Naive thymus-derived CD8-positive, alpha-beta T cell (primary cell): ENCODE data around the gene RASD1. TPM values are rescaled to one million over a fixed set of nuclear protein-coding genes. Genes with fewer than 3 reads are reported as not detected.

Experiments
- ATAC-seq, 2 donors: fragments of 150-1000 bp; cut with Tn5 transposase in 1 of 2; sonication (Bioruptor Pico), chemical (Tn5 transposase) in 1 of 2; 1 replicate in 1 of 2; 2 replicates in 1 of 2; pipeline ENCODE4 v1.10.0; 2021; ENCODE audit warnings: mild to moderate bottlenecking in 2 of 2, moderate library complexity in 2 of 2
- POLR2A ChIA-PET: fragments of 350-600 bp; sonication (Branson Sonifier 250); formaldehyde crosslinking; loops from one replicate; lab custom pipeline; 2021; ENCODE audit warnings: antibody characterized with exemption; lab: Charles Lee
- DNase-seq, 10 donors: peaks; one replicate each; pipeline versions ENCODE4 v3.0.0 to v3.0.0-alpha.2; 2020 to 2022
- H3K27ac Mint-ChIP-seq, 10 donors: one replicate each; pipeline ENCODE4 v1.8.0; 2020 to 2022; ENCODE audit warnings: mild to moderate bottlenecking in 10 of 10, mixed read lengths in 10 of 10, moderate library complexity in 4 of 10, inconsistent platforms in 1 of 10
- H3K27me3 Mint-ChIP-seq, 5 donors: one replicate each; pipeline ENCODE4 v1.8.0; 2021 to 2022; ENCODE audit warnings: mixed read lengths in 5 of 5
- H3K36me3 Mint-ChIP-seq, 3 donors: one replicate each; pipeline ENCODE4 v1.8.0; 2020 to 2022; ENCODE audit warnings: mixed read lengths in 3 of 3, mild to moderate bottlenecking in 2 of 3, inconsistent platforms in 1 of 3
- H3K4me1 Mint-ChIP-seq, 4 donors: one replicate each; pipeline ENCODE4 v1.8.0; 2021 to 2022; ENCODE audit warnings: mixed read lengths in 4 of 4
- H3K4me3 Mint-ChIP-seq, 10 donors: one replicate each; pipeline ENCODE4 v1.8.0; 2020 to 2022; ENCODE audit warnings: mild to moderate bottlenecking in 10 of 10, mixed read lengths in 10 of 10, moderate library complexity in 6 of 10, inconsistent platforms in 1 of 10
- H3K9me3 Mint-ChIP-seq, 9 donors: one replicate each; pipeline ENCODE4 v1.8.0; 2020 to 2022; ENCODE audit warnings: mixed read lengths in 9 of 9, mild to moderate bottlenecking in 3 of 9, inconsistent platforms in 1 of 9, moderate library complexity in 1 of 9
- polyA plus RNA-seq, 3 donors: library from polyadenylated mRNA; unstranded; fragments of 300-500 nt; fragmentation: Illumina TruSeq; gene quantifications; one replicate each; pipeline ENCODE4 v1.2.3, GENCODE V29; 2021
- total RNA-seq, 8 experiments: library from RNA in 2 of 8; stranded (reverse) in 2 of 8; gene quantifications; one replicate each; pipeline ENCODE4 v1.2.3 and lab custom pipeline; 2021 to 2026

RASD1 gene
- total and polyA plus RNA-seq, 5 experiments from 2014 or later: 0.23 to 4.2 (median 0.54) TPM

DNA sequence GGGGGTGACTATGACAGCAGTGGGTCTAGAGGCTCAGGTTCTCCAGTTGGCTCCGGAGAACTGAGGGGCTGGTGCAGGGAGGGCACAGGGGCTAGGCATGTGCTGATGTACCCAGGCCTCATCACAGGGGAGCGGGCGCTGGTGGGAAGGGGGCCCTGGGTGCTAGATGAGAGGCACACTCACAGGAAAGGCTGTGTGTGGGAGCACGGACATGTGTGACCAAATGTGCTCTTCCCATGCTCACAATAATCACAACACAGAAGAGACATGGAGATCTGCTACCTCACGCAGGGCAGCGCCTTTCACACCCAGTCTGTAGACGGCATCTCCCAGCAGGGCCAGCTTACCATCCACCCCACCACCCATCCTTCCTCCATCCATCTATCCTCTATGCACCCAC lies 17.4 kb upstream of the RASD1 start:
- ATAC-seq: no peak
- no peaks in the 10 kb centered on the region for H3K27me3 Mint-ChIP-seq
- POLR2A ChIA-PET: no interaction called here

DNA sequence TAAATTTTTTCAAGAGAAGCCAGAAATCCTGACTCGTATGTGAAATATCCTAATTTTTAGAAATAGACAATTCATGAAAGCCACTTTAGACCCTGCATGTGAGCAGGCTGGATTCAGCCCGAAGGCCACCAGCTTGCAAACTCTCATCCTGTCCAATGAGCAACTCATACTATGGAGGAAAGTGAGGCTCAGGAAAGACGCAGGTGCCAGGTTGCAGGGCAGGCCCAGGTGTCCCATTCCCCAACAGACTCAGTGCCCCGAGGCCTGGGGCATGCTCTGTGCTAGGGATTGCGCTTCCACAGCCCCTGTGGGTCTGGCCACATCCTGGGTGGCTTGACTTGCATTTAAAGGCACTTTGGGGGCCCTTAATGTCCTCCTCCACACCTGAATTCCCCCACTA lies 16.7 kb upstream of the RASD1 start:
- H3K9me3 Mint-ChIP-seq: no peaks in the 10 kb centered on the region
- no peaks in the 10 kb centered on the region for H3K27me3 Mint-ChIP-seq
- H3K4me1 Mint-ChIP-seq: peaks cover 2 to 7% (median 2%) of the 10 kb centered on the region in 4 donors
- no peak overlapping the region for H3K4me3 Mint-ChIP-seq
- peak in 1 of 10 donors; percentile 14 for DNase-seq
- ATAC-seq: no peak
- H3K27ac Mint-ChIP-seq: no peak overlapping the region
- H3K36me3 Mint-ChIP-seq: peaks cover 0 to 3% (median 0%) of the 10 kb centered on the region in 3 donors
- POLR2A ChIA-PET: no interaction called here

More for the DNA sequence above, 17.4 kb upstream of the RASD1 start:
- H3K27ac Mint-ChIP-seq: peak overlapping the region in 1 of 10 donors; percentile 77
- H3K9me3 Mint-ChIP-seq: no peaks in the 10 kb centered on the region
- no peak overlapping the region for H3K4me3 Mint-ChIP-seq
- peaks cover 2 to 7% (median 2%) of the 10 kb centered on the region in 4 donors for H3K4me1 Mint-ChIP-seq
- H3K36me3 Mint-ChIP-seq: peaks cover 0 to 3% (median 0%) of the 10 kb centered on the region in 3 donors
- DNase-seq: no peak

DNA sequence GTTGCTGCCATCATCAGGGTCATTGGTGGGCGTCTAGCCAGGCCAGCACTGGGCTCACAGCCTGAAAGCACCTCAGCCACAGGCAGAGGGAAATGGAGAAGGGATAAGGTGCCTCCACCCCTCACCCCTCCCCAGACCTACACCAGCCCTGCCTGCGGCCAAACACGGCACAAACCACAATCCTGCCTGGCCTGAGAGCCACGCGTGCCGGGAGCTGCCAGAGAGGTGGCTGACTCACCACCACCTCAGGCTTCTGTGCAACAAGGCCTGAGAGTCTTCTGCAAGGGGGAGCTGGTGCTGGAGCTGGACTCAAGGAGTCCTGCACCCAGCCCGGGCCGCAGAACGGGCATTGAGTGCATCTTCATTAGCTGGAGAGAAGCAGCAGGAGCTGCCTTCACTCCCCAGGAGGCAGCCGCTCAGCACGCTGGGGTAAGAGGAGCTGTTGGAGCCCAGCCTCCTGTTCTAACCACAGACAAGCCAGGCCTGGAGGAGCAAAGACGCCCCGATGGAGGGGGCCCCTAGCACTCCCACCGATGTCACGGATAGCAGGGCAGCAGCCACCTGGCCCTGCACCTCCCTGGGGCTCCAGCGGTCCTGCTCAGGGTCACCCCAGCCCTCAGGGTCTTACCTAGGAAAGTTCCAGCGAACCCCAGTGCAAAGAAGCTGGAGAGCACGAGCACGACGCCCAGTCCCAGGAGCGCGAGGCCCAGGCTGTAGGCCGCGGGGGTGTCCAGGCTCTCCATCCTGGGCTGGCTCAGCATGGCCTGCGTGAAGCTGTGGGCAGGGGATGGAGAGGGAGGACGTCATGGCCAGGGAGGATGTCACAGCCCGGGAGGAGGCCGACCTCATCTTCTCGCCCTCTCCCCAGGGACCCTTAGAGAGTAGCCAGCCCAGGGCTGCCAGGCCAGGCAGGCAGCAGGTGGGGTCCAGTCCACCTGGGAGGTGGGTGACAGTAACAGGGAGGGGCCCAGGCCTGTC lies 16.0 kb upstream of the RASD1 start:
- Mint-ChIP-seq H3K4me3 (no peak overlapping the region), H3K27me3 (no peaks in the 10 kb centered on the region), H3K27ac (peak overlapping the region in 1 of 10 donors; percentile 59), H3K36me3 (peaks cover 0 to 3% (median 0%) of the 10 kb centered on the region in 3 donors), H3K9me3 (no peaks in the 10 kb centered on the region), H3K4me1 (peaks cover 2 to 7% (median 2%) of the 10 kb centered on the region in 4 donors)
- ATAC-seq (no peak), DNase-seq (peak in 1 of 10 donors; percentile 58)
- POLR2A ChIA-PET: no interaction called here

DNA sequence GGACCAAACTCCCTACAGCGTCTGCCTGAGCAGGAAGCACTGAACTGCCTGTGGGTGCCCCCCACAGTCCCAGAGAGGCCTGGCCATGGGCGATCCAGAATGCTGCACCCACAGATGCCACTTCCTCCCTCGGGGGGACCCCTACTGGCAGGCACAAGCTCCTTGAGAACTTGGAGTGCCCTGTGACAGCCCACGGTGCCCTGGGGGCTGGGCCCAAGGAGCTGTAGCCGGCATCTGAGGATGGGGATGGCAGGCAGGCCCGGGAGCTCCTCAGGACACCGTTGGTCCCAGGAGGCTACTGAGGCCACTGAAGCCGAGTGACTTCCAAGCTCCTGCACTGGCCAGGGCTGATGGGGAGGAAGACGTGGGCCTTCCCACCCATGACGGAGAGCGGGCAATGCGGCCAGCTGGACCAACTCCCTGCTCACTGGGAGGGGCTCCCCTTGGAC lies 15.1 kb upstream of the RASD1 start:
- H3K27ac Mint-ChIP-seq: no peak overlapping the region
- DNase-seq (peak in 1 of 10 donors; percentile 53), ATAC-seq (no peak)
- peaks cover 2 to 7% (median 2%) of the 10 kb centered on the region in 4 donors for H3K4me1 Mint-ChIP-seq
- no peaks in the 10 kb centered on the region for H3K27me3 Mint-ChIP-seq
- H3K9me3 Mint-ChIP-seq: no peaks in the 10 kb centered on the region
- POLR2A ChIA-PET: no interaction called here
- no peak overlapping the region for H3K4me3 Mint-ChIP-seq
- peaks cover 0 to 2% (median 0%) of the 10 kb centered on the region in 3 donors for H3K36me3 Mint-ChIP-seq

DNA sequence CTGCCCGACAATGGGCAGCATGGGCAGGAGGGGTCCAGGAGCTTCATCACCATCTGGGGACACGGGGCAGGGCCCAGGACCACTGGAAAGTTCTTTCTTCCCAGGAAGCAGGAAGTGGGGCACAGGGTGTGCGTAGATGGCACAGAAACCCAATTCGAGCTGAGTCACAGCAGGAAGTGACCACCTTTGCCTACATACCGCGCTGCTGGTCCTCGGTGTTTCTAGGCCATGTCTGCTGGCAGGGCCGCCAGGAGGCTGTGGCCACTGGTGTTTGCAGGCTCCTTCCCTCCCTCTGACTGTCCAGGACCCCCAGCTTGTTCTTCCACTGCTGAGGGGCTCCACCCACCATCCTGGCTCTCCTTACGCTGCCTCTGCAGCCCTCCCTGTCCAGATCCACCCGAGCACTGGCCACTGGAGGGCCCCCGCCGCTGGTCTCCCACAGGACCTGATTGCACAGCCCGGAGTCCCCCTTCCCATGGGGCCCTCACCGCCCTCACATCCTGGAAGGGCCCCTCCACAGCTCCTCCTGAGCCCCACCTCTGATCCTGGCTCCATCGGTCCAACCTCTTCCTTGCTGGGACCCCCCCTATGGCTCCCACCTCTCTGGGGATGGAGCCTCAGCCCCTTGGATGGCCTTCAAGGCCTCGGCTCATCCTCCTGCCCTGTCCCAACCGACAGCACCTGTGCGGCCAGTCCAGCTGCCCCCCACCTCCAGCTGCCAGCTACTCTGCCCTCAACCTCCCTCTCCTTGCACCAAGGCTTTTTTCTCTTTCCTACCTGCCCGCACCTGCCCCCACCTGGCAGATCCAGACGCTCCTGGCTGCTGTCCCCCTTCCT lies 14.5 kb upstream of the RASD1 start:
- no peaks in the 10 kb centered on the region for H3K27me3 Mint-ChIP-seq
- POLR2A ChIA-PET: no interaction called here
- DNase-seq (peak in 1 of 10 donors; percentile 51), ATAC-seq (no peak)
- no peaks in the 10 kb centered on the region for H3K36me3 Mint-ChIP-seq
- no peaks in the 10 kb centered on the region for H3K9me3 Mint-ChIP-seq
- peak overlapping the region in 2 of 10 donors; percentile 27 to 68 for H3K27ac Mint-ChIP-seq
- H3K4me1 Mint-ChIP-seq: peaks cover 2 to 7% (median 2%) of the 10 kb centered on the region in 4 donors
- H3K4me3 Mint-ChIP-seq: no peak overlapping the region

DNA sequence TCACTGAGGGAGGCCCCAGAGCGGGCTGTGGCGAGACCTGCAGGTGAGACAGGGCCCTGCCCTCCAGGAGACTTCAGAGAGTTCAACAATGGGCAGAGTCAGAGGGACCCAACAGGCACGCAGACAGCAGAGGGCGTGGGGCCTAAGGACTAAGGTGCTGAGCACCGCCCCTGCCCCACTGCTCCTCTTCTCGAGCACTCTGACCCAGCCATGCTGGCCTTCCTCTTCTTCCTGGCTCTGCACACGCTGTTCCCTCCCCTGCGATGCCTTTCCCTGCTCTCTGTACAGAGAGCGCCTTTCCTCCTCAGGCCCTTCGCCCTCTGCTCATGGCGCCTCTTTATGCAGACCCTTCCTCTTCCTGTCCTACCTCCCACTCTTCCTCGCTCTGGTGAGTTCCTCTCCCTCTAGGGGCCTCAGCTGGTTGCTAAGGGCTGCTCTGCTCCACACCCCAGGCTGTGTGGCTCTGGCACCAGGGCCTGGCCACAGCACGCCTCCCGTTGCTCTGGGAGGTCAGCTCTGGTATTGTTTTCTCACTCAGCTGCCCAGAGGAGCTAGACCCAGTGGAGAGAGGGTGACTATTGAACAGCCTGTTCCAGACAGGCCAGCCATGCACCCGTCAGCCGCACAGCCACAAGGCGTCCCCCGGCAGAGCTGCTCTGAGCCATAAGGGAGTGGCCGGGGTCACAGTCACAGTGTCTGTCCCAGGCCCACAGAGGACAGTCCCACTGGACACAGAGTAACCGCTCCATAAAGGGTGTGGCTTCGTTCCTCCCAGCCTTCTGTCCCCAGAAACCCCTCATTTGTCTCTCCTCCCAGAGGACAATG lies 13.6 kb upstream of the RASD1 start:
- peak overlapping the region in 4 of 10 donors; percentile 18 to 70 (median 62) for H3K27ac Mint-ChIP-seq
- no peak for ATAC-seq
- POLR2A ChIA-PET: no interaction called here
- DNase-seq: peak in 1 of 10 donors; percentile 32
- H3K9me3 Mint-ChIP-seq: no peaks in the 10 kb centered on the region
- H3K27me3 Mint-ChIP-seq: no peaks in the 10 kb centered on the region
- H3K4me3 Mint-ChIP-seq: no peak overlapping the region
- no peaks in the 10 kb centered on the region for H3K36me3 Mint-ChIP-seq
- peaks cover 2 to 7% (median 2%) of the 10 kb centered on the region in 4 donors for H3K4me1 Mint-ChIP-seq

DNA sequence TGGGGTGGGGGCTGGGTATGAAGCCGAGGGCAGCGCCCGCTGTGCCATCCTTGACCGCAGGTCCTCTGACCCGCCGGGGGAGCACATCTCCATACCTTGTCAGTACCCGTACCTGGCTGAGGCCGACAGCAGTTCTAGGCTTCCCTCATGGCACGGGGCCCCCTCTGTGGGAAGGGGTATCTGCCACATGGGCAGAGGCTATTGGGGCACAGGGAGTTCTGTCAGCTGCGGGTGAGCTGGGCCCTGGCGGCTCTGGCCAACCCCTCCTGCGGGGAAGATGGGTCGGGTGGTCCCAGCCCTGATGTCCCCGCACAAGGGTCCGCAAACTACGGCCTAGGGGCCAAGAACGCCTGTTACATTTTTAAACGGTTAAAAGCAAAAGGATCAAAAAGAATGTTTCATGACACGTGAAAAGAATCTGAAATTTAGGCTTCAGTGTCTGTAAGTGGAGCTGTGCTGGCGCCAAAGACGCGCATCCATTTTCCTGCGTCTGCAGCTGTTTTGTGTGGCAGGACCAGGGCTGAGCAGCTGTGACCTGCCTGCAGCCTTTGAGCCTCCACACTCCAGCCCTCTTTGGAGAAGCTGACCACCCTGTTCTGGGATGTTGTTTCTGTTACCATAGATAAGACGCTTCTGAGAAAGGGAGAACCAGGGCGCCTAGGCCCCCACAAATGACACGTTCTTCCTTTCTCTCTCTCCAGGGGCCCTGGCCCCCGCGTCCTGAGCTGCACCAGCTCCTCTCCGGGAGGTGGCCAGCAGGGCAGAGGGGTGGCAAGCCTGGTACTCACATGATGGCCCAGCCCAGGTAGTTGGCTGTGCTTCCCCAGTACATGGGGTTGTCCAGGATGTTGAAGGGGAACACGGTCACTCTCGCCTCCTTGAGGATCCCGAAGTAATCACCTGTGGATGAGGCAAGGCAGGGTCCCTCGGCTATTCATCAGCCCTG lies 12.7 kb upstream of the RASD1 start:
- DNase-seq (peak in 1 of 10 donors; percentile 57), ATAC-seq (no peak)
- Mint-ChIP-seq H3K27me3 (no peaks in the 10 kb centered on the region), H3K27ac (no peak overlapping the region), H3K4me3 (no peak overlapping the region), H3K9me3 (no peaks in the 10 kb centered on the region), H3K4me1 (peaks cover 2 to 7% (median 2%) of the 10 kb centered on the region in 4 donors), H3K36me3 (no peaks in the 10 kb centered on the region)
- POLR2A ChIA-PET: no interaction called here

DNA sequence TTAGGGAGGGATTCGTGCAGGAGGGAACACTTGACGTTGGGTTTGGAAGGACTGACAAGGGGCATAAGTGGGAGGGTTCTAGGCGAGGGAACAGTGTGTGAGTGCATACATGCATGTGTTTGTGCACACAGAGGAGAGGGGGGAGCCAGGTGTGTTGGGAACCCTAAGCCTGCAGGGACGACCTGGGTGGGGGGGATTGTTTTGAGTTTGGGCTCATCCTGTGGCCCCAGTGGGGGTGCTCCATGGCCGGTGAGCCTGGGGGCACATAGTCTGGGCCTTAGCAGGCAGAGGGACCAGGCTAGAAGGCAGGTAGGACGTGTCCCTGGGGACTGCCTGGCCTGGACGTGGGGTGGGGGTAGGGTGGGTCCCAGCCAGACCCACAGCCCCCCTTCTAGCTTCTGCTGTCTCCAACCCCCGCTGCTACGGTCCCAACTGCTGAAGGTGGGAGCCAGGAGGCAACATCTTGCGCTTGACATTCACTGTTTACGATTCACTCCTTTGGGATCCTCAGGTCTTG lies 11.9 kb upstream of the RASD1 start:
- Mint-ChIP-seq H3K36me3 (no peaks in the 10 kb centered on the region), H3K4me1 (peaks cover 2 to 7% (median 2%) of the 10 kb centered on the region in 4 donors), H3K4me3 (no peak overlapping the region), H3K27me3 (peaks cover 0 to 2% (median 0%) of the 10 kb centered on the region in 5 donors), H3K27ac (no peak overlapping the region), H3K9me3 (no peaks in the 10 kb centered on the region)
- ATAC-seq (no peak), DNase-seq (peak in 1 of 10 donors; percentile 23)
- POLR2A ChIA-PET: no interaction called here

DNA sequence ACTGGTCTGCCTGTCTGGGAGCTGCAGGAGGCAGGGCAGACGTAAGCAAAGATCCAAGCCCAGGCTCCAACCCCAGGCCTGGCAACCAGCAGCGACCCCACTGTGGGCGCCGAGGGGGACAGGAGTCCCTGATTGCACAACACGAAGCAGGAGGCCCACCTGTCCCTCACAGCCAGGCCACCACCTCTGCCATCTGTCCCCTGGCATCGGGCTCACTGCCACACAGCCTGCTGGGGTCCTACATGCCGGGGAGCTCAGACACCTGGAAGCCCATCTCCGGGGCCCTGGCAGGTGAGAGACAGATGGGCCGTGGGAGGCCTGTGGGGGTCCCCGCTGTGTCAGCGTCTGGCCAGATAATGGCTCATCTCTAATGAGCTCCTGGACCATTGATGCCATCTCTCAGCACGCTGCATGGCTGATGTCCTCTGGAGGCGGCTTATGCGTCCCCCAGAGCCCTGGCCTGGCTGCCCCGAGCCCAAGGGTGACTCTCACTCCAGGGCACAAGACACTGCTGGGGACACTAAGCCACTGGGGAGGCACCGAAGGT lies 11.3 kb upstream of the RASD1 start:
- no peak for ATAC-seq

DNA sequence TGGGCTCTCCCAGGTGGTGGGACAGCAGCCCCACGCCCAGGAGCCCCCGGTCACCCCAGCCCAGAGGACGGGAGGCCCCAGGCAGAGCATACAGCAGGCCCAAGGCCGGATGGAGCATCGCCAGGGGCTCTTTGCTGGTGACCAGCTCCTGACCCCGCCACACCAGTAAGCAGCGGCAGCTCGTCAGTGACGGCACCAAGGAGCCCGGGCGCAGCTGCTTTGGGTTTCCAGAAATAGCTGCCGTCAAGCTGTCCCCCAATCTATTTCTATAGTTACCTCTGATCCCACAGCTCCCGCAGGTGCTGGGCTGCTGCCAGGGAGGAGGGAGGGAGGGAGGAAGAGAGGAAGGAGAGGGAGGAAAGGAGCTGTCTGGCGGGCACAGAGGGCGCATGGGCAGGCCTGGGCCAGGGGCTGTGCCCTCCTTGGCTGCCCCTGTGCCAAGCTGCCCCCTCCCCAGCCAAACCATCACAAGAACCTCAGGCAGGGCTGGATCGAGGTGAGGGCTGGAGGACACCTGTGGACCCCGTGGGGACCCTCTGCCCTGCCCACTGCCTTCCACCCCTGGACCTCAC lies 10.8 kb upstream of the RASD1 start:
- no peak overlapping the region for H3K4me3 Mint-ChIP-seq
- peaks cover under 1 to 7% (median 2%) of the 10 kb centered on the region in 4 donors for H3K4me1 Mint-ChIP-seq
- DNase-seq: peak in 1 of 10 donors; percentile 37
- H3K9me3 Mint-ChIP-seq: no peaks in the 10 kb centered on the region
- no peaks in the 10 kb centered on the region for H3K36me3 Mint-ChIP-seq
- ATAC-seq: no peak
- H3K27me3 Mint-ChIP-seq: peaks cover 0 to 13% (median 2%) of the 10 kb centered on the region in 5 donors
- H3K27ac Mint-ChIP-seq: no peak overlapping the region
- POLR2A ChIA-PET: no interaction called here

More for the DNA sequence above, 11.3 kb upstream of the RASD1 start:
- no peak overlapping the region for H3K27ac Mint-ChIP-seq
- no peaks in the 10 kb centered on the region for H3K9me3 Mint-ChIP-seq
- no peaks in the 10 kb centered on the region for H3K36me3 Mint-ChIP-seq
- H3K4me1 Mint-ChIP-seq: peaks cover 2 to 7% (median 2%) of the 10 kb centered on the region in 4 donors
- peak in 1 of 10 donors; percentile 38 for DNase-seq
- POLR2A ChIA-PET: no interaction called here
- peaks cover 0 to 8% (median 0%) of the 10 kb centered on the region in 5 donors for H3K27me3 Mint-ChIP-seq
- no peak overlapping the region for H3K4me3 Mint-ChIP-seq
